CD4-positive, alpha-beta T cell treated with Interleukin-1 beta for 1 hour (primary cell): ENCODE results near the gene AKR1B1.
A peak's percentile ranks its signal among the peaks of the same experiment; 100 is the strongest.
"Not testable (repeated sequence)": the region's sequence is repeated elsewhere in the genome, so short reads cannot be mapped to it uniquely, and the experiment has no call there.

Source experiments
- DNase-seq, 2 donors: peaks; one replicate each; pipeline ENCODE4 v3.0.0-alpha.2; 2020 to 2022

Gene AKR1B1

DNA sequence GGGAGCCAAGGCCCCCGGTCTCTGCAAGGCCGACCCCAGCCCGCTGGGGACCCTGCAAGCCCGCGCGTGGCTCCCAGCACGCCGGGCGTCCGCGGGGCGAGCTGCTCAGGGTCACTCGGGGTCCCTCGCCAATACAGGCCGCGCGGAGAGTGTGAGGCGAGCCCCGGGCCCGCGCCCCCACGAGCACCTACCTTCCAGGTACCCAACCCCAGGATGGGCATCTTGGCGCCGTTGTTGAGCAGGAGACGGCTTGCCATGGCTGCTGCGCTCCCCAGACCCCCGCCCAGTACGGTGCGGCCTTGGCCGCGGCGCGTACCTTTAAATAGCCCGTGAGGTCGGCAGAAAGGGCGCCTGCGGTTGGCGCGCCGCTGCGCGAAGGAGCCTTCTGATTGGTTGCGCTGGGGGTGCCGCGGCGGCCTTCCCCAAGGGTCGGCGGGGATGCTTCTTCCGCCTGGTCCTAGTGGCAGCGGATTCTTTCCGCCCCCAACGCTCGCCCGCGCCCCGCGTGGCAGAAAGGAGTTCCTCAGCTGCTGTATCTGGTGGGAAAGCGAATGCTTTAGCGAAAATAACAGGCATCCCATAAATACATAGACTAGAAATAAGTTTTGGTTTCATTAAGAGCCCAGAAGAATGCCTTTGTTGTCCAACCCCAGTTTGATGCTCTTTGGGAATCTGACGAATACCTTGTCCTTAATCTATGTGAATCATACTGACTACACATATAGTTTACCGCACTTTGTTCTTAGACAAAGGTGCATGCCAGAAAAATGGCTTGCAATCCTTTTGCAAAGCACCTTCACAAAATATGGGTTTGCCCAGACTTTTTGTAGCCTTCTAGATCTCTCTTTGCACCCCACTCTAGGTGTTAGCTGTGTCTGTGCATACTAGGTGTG is at the start of gene AKR1B1:
Gene AKR1B1, minus strand, starts transcription at position 295 of the 893 bp plus-strand sequence. Its CDS starts 38 bp downstream, at position 257.
- DNase-seq = peak; percentile 90 to 92

DNA sequence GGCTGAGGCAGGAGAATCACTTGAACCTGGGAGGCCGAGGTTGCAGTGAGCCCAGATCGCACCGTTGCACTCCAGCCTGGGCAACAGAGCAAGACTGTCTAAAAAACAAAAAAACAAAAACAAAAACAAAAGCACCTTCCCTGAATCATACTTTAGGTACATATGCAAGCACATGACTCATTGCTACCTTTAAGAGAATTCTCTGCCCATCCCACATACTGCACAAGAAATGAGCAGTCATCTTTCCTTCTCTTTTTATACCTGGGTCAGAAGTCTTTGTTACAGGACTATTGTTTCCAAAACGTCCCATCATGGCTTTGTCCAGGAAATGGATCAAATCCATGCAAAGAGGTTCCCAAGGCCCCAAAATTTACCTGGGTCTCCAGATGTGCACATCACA is 47.0 kb upstream of the AKR1B1 start:
- no peak for DNase-seq

DNA sequence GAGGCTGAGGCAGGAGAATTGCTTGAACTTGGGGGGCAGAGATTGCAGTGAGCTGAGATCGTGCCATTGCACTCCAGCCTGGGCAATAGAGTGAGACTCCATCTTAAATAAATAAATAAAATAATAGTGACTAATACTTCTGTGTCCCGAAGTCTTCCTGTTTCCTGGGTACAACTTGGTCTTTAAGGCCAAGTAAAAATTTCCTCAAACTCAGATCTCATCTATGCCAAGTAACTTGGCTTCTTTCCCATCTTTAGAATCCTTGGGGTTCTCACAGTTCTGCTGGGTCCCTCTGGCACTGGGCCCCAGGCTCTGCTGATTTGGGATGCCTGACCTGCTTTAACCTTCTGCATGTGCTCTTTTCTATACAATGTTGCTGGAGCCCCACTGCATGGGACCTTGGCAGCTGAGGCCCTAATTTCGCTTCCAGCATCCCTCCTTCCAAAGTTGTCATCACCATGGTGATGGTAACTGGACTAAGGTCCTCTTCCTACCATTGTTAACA is 45.8 kb upstream of the AKR1B1 start:
- no peak for DNase-seq

DNA sequence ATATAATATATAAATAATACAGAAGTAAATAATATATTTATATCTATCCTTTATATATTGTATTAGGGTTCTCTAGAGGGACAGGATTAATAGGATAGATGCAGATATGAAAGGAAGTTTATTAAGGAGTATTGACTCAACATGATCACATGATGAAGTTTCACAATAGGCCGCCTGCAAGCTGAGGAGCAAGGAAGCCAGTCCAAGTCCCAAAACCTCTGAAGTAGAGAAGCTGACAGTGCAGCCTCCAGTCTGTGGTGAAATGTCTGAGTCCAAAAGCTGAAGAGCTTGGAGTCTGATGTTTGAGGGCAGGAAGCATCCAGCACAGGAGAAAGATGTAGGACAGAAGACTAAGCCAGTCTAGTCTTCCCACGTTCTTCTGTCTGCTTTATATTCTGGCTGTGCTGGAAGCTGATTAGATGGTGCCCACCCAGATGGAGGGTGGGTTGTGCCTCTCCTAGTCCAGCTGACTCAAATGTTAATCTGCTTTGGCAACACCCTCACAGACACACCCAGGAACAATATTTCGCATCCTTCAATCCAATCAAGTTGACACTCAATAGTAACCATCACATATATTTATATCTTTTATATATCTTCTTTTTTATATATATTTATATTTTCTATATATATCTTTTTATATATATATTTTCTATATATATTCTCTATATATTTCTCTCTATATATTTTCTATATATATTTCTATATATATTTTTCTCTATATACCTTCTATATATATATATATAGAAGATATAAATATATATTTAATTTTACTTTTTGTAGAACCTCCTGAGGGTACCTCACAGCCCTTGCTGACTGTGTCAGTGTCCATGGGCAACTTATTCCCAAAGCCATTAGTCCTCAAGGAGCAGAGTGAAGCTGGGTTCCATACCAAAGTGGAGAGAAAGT is 43.8 kb upstream of the AKR1B1 start:
- DNase-seq = no peak

DNA sequence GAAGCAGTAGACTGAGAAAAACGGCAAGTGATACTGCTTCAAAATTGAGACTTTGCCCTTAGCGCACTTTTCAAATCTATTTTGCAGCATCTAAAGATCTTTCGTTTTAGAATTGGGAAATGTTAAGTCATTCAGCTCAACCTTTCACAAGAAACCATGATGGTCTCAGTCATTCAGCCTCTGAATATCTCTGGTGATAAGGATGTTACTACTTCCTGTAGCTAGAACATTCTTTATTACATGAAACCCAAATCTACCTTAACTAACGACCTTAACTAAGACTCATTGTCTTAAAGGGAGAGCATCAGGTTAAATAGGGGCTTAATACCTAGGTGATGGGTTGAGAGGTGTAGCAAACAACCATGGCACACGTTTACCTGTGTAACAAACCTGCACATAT is 42.1 kb upstream of the AKR1B1 start:
- no peak for DNase-seq

DNA sequence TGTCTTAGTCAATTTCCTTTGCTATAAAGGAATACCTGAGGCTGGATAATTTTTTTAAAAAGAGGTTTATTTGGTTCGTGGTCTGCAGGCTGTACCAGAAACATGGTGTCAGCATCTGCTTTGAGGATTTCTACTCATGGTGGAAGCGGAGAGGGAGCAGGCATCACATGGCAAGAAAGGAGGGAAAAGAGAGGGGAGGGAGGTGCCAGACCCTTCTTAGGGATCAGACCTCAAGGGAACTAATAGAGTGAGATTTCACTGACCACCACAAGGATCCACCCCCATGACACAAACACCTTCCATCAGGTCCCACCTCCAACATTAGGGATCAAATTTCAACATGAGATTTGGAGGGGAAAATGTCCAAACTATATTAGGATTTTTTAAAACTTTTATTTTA is 41.5 kb upstream of the AKR1B1 start:
- DNase-seq = no peak

DNA sequence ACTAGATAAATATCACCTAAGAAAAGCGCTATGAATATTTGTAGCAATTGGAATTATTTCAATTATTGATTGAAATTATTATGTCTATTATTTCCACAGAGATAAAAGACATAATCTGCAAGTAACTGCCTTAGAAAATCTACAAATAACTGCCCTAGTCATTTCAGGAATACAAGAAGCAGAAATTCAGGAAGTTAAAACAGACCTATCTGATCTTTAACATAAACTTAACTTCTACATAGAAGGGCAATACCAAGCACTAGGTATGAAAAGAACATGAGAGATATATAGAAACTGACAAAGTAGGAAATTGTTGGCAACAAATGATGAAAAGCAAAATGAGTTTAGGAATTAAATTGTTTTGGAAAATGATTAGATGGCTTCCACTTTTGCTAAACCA is 36.6 kb upstream of the AKR1B1 start:
- DNase-seq = no peak

DNA sequence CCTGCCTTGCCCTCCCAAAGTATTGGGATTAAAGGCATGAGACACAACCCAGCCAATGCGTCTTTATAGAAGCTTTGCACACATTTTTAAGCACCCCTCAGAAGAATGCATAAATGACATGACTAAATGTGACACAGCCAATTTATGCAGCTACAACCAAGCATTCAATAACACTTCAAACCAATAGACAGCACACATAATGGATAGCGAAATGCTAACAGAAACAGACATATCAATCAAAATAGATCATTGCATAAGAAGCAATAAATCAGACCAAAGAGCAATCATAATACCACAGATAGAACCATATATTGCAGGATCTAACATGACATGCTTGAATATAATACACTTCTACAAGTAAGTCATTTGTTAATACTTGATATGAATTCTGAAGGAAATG is 34.2 kb upstream of the AKR1B1 start:
- no peak for DNase-seq

DNA sequence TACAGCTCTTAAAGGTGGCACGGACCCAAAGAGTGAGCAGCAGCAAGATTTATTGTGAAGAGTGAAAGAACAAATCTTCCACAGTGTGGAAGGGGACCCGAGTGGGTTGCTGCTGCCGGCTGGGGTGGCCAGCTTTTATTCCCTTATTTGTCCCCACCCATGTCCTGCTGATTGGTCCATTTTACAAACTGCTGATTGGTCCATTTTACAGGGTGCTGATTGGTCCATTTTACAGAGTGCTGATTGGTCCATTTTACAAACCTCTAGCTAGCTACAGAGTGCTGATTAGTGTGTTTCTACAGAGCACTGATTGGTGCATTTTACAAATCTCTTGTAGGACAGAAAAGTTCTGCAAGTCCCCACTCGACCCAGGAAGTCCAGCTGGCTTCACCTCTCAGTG is 28.8 kb upstream of the AKR1B1 start:
- not testable (repeated sequence) for DNase-seq

DNA sequence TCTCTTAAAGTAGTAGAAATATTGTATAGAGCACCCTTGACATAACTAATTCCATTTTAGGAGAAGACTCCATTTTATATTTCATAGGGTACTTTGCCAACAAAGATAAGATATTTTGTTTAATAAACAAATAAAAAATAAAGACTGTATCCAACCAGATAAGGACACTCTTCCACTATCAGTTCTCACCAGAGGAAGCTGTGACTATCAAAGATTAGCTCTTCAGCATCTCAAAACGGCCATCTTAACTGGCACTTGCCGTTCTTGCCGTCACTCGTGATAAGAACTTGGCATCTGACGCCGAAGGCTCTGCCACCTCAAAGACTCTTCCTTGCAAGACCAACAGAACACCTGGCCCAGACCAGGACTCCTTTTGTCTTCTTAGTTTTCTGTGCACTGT is 26.3 kb upstream of the AKR1B1 start:
- no peak for DNase-seq

DNA sequence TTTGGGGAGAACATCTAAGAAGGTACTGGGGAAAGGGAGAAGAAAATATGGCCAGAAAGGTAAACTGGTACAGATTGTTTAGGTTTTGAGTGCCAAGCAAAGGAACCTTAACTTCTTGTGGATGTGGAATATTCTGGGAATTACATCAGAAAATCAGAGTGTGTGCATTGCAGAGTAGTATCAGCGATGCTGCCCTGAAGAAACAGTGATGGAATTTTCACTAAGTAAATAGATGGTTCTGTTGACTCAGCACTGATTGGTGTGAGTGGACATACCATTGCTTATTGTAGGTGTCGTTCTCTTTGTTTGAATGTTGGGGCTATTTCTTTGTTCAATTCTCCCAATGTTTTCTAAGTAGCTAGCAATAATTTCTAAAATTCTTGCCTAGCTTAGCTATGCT is 24.4 kb upstream of the AKR1B1 start:
- no peak for DNase-seq

DNA sequence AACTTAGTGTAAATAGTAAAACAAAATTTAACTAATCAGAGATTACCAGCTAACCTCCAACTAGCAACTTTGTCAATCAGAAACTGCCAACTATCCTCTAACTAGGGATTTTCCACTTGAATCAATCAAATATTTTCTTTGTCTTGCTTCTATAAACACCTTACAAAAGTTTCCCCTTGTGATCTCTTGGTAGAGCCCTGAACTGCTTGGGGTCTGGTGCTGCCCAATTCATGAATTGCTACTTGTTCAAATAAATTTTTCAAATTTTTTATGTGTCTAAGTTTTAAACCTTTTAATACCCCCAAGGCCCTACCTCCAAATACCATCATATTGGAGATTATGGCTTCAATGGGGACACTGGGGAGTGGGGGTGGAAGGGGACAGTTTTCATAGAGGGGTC is 24.0 kb upstream of the AKR1B1 start:
- no peak for DNase-seq

DNA sequence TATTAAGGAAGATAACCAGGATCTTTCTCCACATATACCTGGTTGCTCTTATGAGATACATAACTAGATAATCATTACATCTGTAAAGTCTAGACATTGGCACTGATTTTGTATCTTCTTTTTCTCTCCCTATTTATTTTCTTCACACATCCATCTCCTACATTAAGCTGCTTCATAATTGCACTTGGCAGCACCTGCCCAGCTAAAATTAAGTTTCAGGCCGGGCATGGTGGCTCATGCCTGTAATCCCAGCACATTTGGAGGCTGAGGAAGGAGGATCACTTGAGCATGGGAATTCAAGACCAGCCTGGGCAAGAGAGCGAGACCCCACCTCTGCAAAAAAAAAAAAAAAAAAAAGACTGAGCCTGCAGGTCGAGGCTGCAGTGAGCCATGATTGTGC is 22.3 kb upstream of the AKR1B1 start:
- DNase-seq = no peak

DNA sequence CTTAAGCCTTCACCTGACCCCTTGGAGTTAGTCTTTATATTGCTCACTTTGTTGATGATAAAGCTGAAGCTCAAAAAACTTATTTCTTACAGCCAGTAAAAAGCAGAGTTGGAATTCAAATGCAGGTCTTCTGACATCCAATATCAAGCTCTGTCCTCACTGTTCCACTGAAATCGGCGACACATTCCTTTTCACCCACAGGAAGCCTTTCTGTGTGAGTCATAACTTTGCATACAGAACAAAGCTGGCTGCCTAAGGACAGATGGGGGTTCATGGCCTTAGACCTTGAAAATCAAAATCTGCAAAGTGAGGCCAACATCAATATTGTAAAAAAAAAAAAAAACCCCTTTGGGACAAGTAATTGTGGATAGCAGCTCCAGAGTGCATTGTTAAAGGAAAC is 21.8 kb upstream of the AKR1B1 start:
- DNase-seq = no peak

DNA sequence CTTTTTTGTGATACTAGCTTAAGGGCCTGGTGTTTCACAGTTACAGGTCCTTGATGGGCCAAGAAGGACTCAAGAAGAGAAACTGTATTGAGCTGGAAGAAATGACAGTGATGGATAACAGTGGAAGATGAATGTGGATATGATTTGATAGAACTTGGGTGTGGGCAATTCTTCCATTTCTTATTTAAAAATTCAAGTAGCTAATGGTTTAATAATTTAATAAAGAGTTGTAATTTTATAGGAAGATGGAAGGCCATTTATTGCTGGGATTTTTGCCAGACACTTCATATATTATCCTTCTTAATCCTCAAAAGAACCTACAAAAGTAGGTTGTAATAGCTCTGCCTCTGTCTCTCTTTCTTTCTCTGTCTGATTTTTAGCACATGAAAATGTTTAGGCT is 21.3 kb upstream of the AKR1B1 start:
- DNase-seq = no peak

DNA sequence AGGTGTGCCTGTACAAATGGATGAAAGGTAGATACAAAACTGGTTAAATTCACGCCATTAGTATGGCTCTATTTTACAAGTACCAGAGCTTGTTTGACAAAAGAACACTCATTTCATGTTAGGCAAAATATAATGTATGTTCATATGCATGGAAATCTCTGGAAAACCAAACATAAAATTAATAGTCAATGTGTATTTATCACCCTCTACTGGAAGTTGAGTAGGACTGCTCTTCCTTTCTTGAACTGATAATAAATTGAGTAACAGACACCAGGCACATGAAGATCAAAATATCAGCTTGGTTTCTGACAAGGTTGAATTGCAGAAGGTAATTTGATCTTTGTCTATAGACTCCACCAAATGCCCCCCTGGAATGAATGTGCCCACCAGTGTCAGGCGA is 19.8 kb upstream of the AKR1B1 start:
- no peak for DNase-seq

DNA sequence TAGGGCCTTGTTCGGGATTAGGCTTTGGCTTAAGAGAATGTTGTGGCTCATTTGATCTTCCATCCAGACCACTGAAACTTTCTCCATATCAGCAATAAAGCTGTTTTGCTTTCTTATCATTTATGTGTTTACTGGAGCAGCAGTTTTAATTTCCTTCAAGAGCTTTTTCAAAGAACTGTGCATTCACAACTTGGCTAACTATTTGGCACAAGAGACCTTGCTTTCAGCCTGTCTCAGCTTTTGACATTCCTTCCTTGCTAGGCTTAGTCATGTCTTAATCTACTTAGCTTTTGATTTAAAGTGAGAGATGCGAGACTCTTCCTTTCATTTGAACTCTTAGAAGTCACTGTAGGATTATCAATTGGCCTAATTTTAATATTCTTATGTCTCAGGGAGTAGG is 19.1 kb upstream of the AKR1B1 start:
- DNase-seq = no peak

DNA sequence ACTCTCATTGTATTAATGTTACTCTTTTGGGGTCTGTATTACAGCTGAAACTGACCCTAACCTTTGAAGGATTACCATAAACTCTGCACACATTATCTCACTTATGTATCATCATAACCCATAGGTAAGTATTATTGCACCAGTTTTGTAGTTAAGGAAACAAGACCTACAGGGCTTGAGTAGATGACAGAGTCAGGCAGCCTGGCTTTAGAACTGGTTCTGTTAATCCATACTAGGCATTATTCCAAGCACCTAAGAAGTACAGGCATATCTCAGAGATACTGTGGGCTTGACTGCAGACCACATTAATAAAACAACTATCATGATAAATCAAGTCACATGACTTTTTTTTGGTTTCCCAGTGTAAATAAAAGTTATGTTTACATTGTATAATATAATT is 17.1 kb upstream of the AKR1B1 start:
- no peak for DNase-seq

DNA sequence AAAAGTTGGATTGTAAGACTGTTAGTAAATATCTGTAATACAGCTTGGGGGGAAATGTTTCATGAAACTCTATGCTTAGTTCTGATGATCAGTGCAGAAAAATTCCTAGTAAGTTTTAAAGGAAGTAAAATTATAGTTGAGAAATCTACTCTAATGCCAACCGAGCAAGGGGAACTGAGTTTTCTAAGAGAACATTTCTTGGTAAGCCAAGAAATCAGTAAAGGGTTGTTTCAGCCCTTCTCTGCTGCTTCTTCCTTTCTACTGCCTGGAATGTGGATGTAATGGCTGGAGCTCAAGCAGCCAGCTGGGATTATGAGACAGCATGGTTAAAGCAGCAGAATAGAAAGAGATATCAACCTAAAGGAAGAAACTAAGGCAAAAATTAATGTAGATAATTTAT is 15.9 kb upstream of the AKR1B1 start:
- no peak for DNase-seq

DNA sequence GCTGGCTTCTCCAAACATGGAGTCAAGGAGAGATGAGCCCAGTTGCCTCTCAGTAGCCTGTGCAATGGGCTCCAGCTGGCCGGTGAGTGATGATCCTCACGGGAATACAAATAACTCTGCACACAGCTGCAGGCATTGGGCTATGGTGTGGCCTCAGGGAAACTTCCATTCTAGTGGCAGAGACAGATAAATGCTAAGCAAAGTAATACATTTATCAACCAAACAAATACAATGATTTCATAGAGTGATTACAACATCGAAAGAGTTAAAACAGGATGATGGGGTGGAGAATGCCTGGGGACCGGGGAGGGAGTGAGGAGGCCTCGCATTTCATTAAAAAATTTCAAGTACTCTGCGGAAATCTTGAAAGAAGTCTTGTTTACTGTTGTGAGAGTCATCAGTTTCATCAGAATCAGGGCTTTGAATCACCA is 15.0 kb upstream of the AKR1B1 start:
- DNase-seq = no peak

DNA sequence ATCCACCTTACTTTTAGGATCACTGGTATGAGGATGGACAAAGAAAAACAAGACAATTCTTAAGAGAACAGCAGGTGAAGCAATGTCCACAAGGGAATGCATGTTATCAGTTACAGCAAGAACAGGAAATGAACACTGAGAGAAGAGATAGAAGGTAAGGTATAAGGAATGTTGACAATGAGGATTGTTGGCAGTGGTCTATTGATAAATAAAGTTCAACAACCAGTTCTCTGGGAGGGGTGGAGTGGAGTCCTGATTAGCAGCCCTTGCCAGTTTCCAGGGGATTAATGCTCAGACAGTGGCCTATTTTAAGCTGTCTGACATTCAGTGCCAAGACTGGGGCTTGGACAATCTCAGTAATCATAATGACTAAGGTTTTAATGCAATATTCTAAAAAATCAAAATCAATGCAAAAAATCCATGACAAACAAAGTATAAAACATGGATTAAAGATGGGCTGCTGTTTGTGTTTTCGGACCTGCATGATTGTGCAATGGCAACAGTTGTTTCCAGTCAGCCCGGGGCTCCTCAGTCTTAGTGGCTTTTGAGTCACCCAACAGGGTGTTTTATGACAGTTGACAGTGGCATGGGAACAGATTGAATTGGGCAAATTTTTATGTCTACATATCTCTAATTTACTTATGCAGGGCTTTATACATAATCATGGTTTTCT is 13.8 kb upstream of the AKR1B1 start:
- no peak for DNase-seq

DNA sequence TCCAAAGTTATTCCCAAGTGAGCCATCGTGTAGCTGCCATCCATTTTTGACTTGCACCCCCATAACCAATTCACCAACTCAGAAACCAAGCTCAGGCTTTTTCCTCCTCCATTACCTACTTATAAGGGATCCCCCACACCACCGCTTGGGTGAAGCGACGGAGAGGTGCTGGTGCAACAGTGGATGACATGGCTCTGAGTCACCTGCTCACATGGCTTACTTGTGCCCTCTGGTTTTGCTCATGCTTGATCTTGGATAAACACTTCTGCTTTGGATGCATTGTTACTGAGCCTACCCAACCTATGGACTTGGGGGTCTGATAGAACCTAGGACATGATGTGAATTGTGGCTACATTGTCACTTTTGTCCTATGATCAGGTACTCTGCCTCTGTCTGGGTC is 12.0 kb upstream of the AKR1B1 start:
- no peak for DNase-seq

DNA sequence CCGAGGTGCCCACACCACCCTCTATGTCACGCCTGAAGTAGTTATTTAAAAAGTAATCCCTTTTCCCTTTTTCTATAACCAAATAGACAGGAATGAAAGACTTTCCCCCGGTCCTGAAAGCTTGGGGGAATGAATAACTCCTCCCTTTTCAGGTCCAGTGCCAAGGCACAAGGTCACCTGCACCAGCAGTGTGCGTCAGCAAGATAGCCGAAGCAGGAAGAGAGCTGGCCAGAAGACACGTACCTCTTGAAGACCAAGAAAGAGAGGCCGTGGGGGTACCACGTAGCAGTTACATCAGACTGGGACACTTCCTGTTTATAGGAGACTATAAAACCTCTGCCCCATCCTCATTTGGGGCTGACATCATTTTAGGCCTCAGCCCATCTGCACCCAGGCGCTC is 10.7 kb upstream of the AKR1B1 start:
- no peak for DNase-seq
